GM12873 (cell line): ENCODE measurements around the gene ARHGAP26.

Experiments
- TF ChIP-seq, protein P1 (sequence below): IDR thresholded peaks from 2 replicates; pipeline ENCODE4 v1.5.1; 2012; ENCODE audit warnings: low read depth, mild to moderate bottlenecking, moderate library complexity, low read length, control low read depth; ENCODE audit not compliant: insufficient read depth; ENCODE audit errors: missing control alignments

The ARHGAP26 gene

DNA sequence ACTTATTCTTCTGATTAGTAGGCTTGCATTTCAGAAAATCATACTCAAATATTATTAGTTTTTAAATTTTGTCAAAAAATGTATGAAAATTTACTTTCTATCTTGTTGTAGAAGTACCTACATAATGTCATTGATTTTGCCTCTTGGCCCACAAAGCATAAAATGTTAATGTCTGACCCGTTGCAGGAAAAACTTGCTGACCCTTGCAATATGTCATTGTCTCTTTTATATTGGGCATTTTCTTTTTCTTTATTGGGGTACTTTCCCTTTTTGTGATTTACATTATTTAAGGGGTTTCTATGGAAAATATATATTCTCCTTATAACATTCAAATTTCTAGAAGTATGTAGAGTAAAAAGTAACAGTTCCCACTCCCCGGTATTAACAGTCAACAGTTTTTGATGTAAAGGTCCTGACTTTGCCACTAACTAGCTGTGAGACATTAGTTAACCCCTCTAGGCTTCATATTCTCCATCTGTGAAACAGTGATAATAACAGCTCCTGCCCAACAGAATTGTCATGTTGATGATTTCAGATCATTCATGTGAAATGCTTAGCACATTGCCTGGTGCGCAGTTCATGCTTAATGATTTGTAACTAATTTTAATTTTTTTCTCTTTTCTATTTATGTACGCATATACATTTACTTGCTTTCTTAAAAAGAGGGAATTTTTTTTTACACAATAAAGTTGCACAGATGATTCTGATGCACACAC, 243.2 kb downstream of the ARHGAP26 start:
- TF ChIP-seq, protein P1, sequence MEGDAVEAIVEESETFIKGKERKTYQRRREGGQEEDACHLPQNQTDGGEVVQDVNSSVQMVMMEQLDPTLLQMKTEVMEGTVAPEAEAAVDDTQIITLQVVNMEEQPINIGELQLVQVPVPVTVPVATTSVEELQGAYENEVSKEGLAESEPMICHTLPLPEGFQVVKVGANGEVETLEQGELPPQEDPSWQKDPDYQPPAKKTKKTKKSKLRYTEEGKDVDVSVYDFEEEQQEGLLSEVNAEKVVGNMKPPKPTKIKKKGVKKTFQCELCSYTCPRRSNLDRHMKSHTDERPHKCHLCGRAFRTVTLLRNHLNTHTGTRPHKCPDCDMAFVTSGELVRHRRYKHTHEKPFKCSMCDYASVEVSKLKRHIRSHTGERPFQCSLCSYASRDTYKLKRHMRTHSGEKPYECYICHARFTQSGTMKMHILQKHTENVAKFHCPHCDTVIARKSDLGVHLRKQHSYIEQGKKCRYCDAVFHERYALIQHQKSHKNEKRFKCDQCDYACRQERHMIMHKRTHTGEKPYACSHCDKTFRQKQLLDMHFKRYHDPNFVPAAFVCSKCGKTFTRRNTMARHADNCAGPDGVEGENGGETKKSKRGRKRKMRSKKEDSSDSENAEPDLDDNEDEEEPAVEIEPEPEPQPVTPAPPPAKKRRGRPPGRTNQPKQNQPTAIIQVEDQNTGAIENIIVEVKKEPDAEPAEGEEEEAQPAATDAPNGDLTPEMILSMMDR = no peak

DNA sequence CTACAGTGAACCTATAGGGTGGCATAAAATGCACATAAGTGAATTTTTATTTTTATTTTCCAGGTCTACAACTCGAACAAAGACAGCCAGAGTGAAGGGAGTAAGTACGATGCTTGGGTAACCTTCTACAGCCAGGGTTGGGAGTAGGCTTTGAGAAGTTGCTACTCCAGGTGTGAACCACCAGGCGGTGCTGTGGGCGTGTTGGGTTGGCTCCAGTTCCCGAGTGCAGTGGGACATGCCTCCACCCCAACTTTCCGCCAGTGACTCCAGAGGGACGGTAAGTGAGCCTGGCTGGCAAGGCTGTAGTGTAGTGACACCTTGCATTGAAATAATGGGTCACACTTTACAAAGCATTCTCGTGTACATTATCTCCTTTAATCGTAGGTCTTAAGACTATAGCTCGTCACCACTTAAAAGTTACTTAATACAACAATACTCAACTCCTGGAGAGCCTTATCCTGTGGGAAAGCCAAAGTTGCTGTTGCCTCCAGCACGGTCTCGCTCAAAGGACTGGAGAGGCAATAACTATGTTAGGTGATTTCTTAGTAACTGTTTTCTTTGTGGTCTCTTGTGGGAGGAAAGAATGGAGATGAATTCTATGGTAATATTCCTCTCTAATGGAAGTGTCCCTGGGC, 244.0 kb downstream of the ARHGAP26 start:
- TF ChIP-seq, protein P1 = peak; percentile 88

DNA sequence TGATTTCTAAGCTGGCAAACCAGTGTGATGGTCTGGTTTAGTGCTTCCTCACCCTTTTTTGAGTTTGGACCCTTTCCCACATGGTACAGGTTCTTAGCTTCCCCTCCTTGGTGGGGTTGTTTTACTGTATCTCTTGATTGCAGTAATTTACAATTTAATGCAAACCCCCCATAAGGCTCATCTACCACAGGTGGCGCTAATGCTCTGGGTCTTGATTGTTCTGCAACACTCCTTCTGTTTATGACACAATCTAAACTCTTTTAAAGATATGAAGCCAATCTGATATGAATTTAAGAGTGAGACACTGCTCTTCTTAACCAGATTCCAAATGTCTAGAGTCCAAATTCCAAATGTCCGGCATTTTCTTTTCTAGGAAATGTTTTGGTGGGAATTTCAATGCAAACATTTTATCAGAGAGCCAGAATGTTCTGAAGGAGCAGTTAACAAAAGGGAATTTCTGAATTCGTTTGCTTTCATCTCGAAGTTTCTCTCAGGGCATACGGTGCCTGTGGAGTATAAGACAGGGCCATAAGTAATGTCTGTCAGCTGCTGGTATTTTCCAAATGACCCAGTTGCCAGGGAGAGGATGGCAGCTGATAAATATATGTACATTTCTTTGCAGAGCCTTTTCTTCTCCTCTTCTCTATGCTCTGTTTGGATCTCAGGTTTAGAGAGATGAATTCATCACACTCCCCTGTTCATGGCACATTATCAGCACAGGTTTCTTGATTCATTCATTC, 246.8 kb downstream of the ARHGAP26 start:
- TF ChIP-seq, protein P1 = peak; percentile 64

DNA sequence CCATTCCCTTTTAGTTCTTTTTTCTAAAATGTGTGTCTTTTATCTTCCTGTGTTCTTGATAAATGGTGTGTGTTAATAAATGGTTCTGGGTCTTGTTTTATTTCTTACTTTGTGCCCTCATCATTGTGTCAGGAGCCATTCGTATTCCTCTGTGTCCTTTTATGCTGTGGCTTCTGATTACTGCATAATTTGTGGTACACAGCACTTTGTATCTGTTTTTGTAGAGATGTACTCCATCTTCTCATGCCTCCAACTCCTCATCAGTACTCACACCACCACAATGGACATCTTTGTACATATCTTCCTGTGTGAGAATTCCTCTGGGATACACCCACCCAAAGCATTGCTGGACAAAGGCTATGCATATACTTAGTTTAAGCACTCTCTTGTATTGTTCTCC, 247.4 kb downstream of the ARHGAP26 start:
- TF ChIP-seq, protein P1 = no peak

DNA sequence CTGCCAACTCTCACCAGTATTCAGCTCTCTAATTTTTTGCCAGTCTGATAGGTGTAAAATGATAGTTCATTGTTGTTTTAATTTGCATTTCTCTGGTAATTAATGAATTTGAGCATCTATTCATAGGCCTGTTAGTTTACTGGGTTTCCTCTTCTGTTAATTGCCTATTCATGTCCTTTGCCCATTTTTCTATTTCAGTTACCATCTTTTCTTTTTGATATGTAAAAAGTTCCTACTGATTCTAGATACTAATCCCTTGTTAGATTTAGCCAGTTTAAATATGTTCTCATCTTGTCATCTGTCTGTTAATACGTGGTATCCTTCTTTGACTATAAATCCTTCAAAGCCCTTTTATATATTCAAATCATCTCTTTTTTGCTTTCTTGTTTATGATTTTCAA, 247.8 kb downstream of the ARHGAP26 start:
- TF ChIP-seq, protein P1 = no peak

DNA sequence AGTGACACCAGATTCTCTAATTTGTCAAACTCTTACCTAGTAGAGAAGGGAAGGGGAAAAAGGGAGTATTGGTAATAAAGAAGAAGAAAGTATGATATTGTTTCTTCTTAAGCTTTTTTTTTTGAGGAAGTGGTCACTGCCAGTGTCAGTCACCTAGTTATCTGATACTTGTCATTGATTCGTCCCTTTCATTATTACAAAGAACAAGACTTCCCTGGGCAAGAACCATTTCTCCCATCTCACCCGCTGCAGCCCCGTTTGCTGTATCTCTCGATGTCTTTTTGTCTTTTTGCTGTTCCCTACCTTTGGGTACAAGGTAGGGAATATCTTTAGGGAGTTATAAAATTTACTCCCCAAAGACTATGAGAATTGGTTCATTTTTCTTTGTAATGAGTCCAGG, 249.0 kb downstream of the ARHGAP26 start:
- TF ChIP-seq, protein P1 = no peak

DNA sequence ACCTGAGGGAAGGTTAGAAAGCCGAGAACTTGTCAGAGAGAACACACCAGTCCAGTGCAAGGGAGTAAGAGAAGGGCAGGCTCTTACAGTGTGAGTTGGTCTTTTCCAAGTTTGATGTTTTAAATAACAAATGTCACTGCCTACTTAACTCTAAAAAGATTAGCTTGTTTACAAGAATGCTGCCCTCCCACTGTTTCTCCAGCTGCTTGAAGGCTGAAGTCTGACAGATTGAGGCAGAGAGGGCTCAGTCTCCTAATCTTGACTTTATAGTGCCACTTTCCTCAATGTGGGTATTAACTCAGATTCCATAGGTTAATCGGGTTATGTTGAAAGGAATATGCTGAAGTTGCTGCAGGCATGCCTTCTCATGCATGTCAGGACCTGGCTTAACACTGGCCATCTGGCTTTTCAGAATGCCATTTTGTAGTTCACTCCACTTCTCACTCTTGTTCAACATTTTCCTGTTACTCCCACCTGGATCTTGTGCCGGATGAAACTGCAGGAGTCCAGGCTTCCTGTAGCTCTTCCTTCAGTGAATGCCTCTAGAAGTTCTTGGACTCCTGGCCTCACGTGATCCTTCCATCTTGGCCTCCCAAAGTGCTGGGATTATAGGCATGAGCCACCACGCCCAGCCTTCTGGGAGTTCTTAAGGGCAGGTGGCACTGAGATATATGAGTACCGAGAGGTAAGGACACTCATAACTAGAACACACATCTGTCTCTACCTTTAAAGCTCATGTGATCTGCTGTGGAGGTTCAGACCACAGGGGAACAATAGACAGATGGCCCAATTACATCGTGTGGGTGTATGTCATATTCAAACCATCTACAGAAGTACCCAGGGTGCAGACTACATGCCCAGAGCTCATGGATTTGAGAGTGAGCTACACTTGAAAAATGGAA, 249.7 kb downstream of the ARHGAP26 start:
- TF ChIP-seq, protein P1 = no peak
